ENCODE results near the gene ZNF91. TPM values are rescaled to one million over a fixed set of nuclear protein-coding genes. Genes with fewer than 3 reads are reported as not detected.

The ZNF91 gene
- total and polyA plus RNA-seq, 2 of the 4 experiments (the other 2 are of a cell fraction): 7.9 to 17.0 TPM

GRCh38 chr19:23304238-23304637 lies 91.0 kb downstream of the ZNF91 start:
- H2BK15ac ChIP-seq (ENCODE audit: low read depth, low read length): no peak overlapping the region
- TF ChIP-seq RFX5 (IDR thresholded peaks at IDR 0.05; ENCODE audit: low read depth, low read length) (no peak), NFE2L2 (IDR thresholded peaks at IDR 0.05; ENCODE audit: low read depth, low read length) (peak; percentile 86)
- H2BK20ac ChIP-seq (ENCODE audit: low read depth, low read length): no peak overlapping the region
- no peaks in the 10 kb centered on the region for H3K79me1 ChIP-seq (ENCODE audit: low read depth in 1 of 2, low read length in 2 of 2)
- no peak overlapping the region for H3K4me3 ChIP-seq (ENCODE audit: insufficient read depth, low read depth, low read length)
- no peak overlapping the region for H2BK120ac ChIP-seq (ENCODE audit: low read depth, low read length)
- ATAC-seq (ENCODE audit: low read depth) (no peak), DNase-seq (no peak)
- no peaks in the 10 kb centered on the region for H3K36me3 ChIP-seq (ENCODE audit: control insufficient read depth, insufficient read depth, low read length)
- CTCF ChIA-PET: no interaction called here
- no peak overlapping the region for H2AFZ ChIP-seq (replicated peaks; ENCODE audit: low read length, poor library complexity)
- no peak overlapping the region for H2AK5ac ChIP-seq (ENCODE audit: low read depth, low read length)
- H2BK5ac ChIP-seq (ENCODE audit: low read depth, low read length, poor library complexity, severe bottlenecking): no peak overlapping the region
- no peak overlapping the region for H3K18ac ChIP-seq (ENCODE audit: low read depth, low read length)
- WGBS, 2 experiments (ENCODE audit: extremely low coverage in 2 of 2, insufficient read length in 1 of 2): no CpG with 5 or more reads among the region's 3 CpGs
- in situ Hi-C loops (cut with MboI; ENCODE audit: low sequenced_read_pairs): no loop called here
- dilution Hi-C loops (cut with HindIII; ENCODE audit: low sequenced_read_pairs, unreplicated experiment): no loop called here
- no peak overlapping the region for H4K5ac ChIP-seq (ENCODE audit: low read depth, low read length)
- no peaks in the 10 kb centered on the region for H3K9me1 ChIP-seq (ENCODE audit: insufficient read depth, low read length)
- intact Hi-C loops (cut with micrococcal nuclease): no loop called here
- no peak overlapping the region for H3K14ac ChIP-seq (replicated peaks; ENCODE audit: low read depth, low read length)
- no peak overlapping the region for H2AK9ac ChIP-seq (replicated peaks; ENCODE audit: low read depth, low read length, poor library complexity)
- H3K4ac ChIP-seq (ENCODE audit: low read depth, low read length): no peak overlapping the region
- BruUV-seq (replicated peaks): no TSS peak
- no peak overlapping the region for H3K4me2 ChIP-seq (ENCODE audit: low read depth, low read length)
- H4K91ac ChIP-seq (ENCODE audit: insufficient read depth, low read depth, low read length): no peak overlapping the region
- H3K4me1 ChIP-seq (ENCODE audit: control insufficient read depth, insufficient read depth, low read length): no peaks in the 10 kb centered on the region
- H3K27ac ChIP-seq (ENCODE audit: insufficient read depth, low read length): no peak overlapping the region
- H3K9ac ChIP-seq (ENCODE audit: low read depth, low read length): no peak overlapping the region
- H4K20me1 ChIP-seq (ENCODE audit: insufficient read depth, low read length): no peaks in the 10 kb centered on the region
- POLR2A ChIA-PET (ENCODE audit: unreplicated experiment): no interaction called here
- H4K8ac ChIP-seq (ENCODE audit: low read depth in 2 of 2, low read length in 2 of 2): no peak overlapping the region
- H3K56ac ChIP-seq (ENCODE audit: extremely low read depth, insufficient read depth, low read length): no peak overlapping the region
- no peak overlapping the region for H3K23ac ChIP-seq (ENCODE audit: low read depth, low read length)
- no peaks in the 10 kb centered on the region for H3K27me3 ChIP-seq (ENCODE audit: control insufficient read depth, insufficient read depth, low read length)
- peaks cover 15% of the 10 kb centered on the region for H3K9me3 ChIP-seq (ENCODE audit: control insufficient read depth, insufficient read depth, low read length)
